Neural cell (in vitro differentiated cells): ENCODE data around the gene PLXNA4. TPM values are rescaled to one million over a fixed set of nuclear protein-coding genes. Genes with fewer than 3 reads are reported as not detected.

ENCODE experiments used
- H2AFZ ChIP-seq: fragments of 200-600, 300-800 bp; sonication (generic), shearing (Covaris generic); 2 replicates; pipeline ENCODE4 v1.6.0; 2014; ENCODE audit warnings: low read depth, mild to moderate bottlenecking, antibody characterized with exemption, low read length, moderate library complexity
- H3F3A ChIP-seq: fragments of 200-600 bp; shearing (Covaris generic); 2 replicates; pipeline ENCODE4 v1.6.1; 2016; ENCODE audit warnings: mild to moderate bottlenecking, moderate library complexity, mixed read lengths, antibody characterized with exemption, low read length; ENCODE audit not compliant: insufficient read depth, poor library complexity, severe bottlenecking
- H3K27ac ChIP-seq: fragments of 200-600, 300-800 bp; sonication (generic), shearing (Covaris generic); 2 replicates; pipeline ENCODE4 v1.5.1; 2014; ENCODE audit warnings: mild to moderate bottlenecking, low read length, moderate library complexity
- H3K27me3 ChIP-seq: fragments of 300-800, 200-600 bp; sonication (generic), shearing (Covaris generic); 2 replicates; pipeline ENCODE4 v1.6.0; 2014; ENCODE audit warnings: mild to moderate bottlenecking, low read depth, low read length, moderate library complexity; ENCODE audit not compliant: insufficient read depth
- H3K36me3 ChIP-seq: fragments of 300-800, 200-600 bp; sonication (generic), shearing (Covaris generic); 2 replicates; pipeline ENCODE4 v1.5.1; 2014; ENCODE audit warnings: mild to moderate bottlenecking, antibody characterized with exemption, low read length, moderate library complexity; ENCODE audit not compliant: insufficient read depth
- H3K4me2 ChIP-seq: fragments of 300-800, 200-600 bp; sonication (generic), shearing (Covaris generic); 2 replicates; pipeline ENCODE4 v1.6.0; 2014; ENCODE audit warnings: mild to moderate bottlenecking, low read length
- H3K4me3 ChIP-seq: fragments of 300-800, 200-600 bp; sonication (generic), shearing (Covaris generic); 2 replicates; pipeline ENCODE4 v1.5.1; 2014; ENCODE audit warnings: mild to moderate bottlenecking, low read length, moderate library complexity
- H3K79me2 ChIP-seq: fragments of 200-600 bp; shearing (Covaris generic); replicated peaks from 2 replicates; pipeline ENCODE4 v1.6.0; 2014; ENCODE audit warnings: mild to moderate bottlenecking, low read length, moderate library complexity; ENCODE audit not compliant: insufficient read depth
- H3K9ac ChIP-seq: fragments of 300-800, 200-600 bp; sonication (generic), shearing (Covaris generic); 2 replicates; pipeline ENCODE4 v1.6.1; 2016; ENCODE audit warnings: mild to moderate bottlenecking, low read length, mixed read lengths
- H3K9me2 ChIP-seq: fragments of 200-600 bp; shearing (Covaris generic); 2 replicates; pipeline ENCODE4 v1.6.1; 2016; ENCODE audit warnings: mild to moderate bottlenecking, low read length, mixed read lengths; ENCODE audit not compliant: insufficient read depth
- H3K9me3 ChIP-seq: fragments of 200-600, 300-800 bp; sonication (generic), shearing (Covaris generic); 2 replicates; pipeline ENCODE4 v1.6.1; 2016; ENCODE audit warnings: mild to moderate bottlenecking, mixed run types, low read length, moderate library complexity, mixed read lengths
- H4K20me1 ChIP-seq: fragments of 200-600 bp; shearing (Covaris generic); 2 replicates; pipeline ENCODE4 v1.6.1; 2016; ENCODE audit warnings: mild to moderate bottlenecking, mixed run types; ENCODE audit not compliant: insufficient read depth
- EP300 ChIP-seq: fragments of 450-650 bp; conservative IDR thresholded peaks from 2 replicates; pipeline ENCODE4 v1.6.1; 2014; ENCODE audit warnings: antibody characterized with exemption, mild to moderate bottlenecking, moderate library complexity; ENCODE audit not compliant: poor library complexity, severe bottlenecking
- EZH2 ChIP-seq: fragments of 200-600, 300-800 bp; shearing (Covaris generic), sonication (generic); IDR thresholded peaks from 2 replicates; pipeline ENCODE4 v1.6.1; 2014; ENCODE audit warnings: antibody characterized with exemption, low read length, borderline replicate concordance, mild to moderate bottlenecking; ENCODE audit not compliant: insufficient read depth, poor library complexity, severe bottlenecking
- MXI1 ChIP-seq: fragments of 450-650 bp; conservative IDR thresholded peaks from 2 replicates; pipeline ENCODE4 v1.6.1; 2014; ENCODE audit warnings: antibody characterized with exemption, mild to moderate bottlenecking; ENCODE audit not compliant: poor library complexity, severe bottlenecking
- SMC3 ChIP-seq: fragments of 450-650 bp; conservative IDR thresholded peaks from 2 replicates; pipeline ENCODE4 v1.6.1; 2014; ENCODE audit warnings: antibody characterized with exemption, mild to moderate bottlenecking, moderate library complexity; ENCODE audit not compliant: poor library complexity
- TAF1 ChIP-seq: IDR thresholded peaks from 2 replicates; pipeline ENCODE4 v1.6.1; 2012; ENCODE audit warnings: low read depth
- polyA plus RNA-seq: library from polyadenylated mRNA; depleted of rRNA; stranded (reverse); fragments of >200 nt; gene quantifications from 2 replicates; pipeline ENCODE4 v1.2.3, GENCODE V29; 2014
- TF ChIP-seq, protein P1 (sequence below): fragments of 450-650 bp; IDR thresholded peaks from 2 replicates; pipeline ENCODE4 v1.5.1; 2014; ENCODE audit warnings: antibody characterized with exemption, mild to moderate bottlenecking, moderate library complexity; ENCODE audit not compliant: poor library complexity, severe bottlenecking

PLXNA4 gene
- polyA plus RNA-seq, 1 donor from 2014 or later, result 7.2 TPM

DNA sequence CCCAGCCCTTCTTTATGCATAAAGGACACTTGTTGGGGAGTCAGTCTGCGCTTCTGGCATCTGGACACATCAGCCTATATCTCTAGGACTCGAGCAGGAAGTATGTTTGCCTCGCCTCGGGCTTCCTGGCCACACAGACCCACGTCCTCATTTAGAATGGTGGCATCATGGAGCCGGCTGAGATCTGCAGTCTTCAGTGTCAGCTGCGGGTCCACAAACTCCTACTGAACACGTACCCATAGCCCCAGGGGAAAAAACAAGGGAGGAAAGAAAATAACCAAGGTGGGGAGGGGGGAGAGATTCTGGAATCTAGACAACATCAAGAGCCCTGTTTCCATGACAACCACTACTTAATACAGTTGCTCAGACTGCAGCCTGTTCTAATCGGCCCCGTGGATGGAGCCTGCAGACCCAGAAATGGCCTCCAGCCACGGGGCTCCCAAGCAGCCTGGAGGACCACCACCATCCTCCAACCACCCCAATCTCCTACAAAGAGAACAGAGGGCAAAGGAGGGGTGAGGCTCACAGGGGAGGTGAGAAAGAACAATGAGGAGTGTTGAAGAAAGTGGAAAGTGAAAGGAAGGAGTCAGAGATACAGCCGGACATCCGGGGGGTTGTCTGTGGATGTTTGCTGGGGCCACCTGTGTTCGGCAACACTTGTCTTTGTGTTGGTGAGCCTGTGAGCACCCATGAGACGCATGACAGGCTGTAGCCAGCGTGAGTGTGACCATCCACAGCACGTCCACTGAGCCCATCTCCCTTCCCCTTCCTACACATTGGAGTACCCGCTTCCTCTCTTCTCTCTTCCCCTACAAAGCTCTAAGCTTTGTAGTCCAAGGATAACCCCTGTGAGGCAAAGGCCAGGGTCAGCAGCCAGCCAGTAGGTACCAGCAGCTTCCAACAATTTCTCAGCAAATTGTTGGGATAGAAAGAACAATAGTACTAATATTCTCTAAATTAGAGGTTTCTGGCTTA, 141.0 kb downstream of the PLXNA4 start:
- Histone ChIP-seq H3K4me3 (peak overlapping the region; percentile 25), H2AFZ (no peak overlapping the region)

DNA sequence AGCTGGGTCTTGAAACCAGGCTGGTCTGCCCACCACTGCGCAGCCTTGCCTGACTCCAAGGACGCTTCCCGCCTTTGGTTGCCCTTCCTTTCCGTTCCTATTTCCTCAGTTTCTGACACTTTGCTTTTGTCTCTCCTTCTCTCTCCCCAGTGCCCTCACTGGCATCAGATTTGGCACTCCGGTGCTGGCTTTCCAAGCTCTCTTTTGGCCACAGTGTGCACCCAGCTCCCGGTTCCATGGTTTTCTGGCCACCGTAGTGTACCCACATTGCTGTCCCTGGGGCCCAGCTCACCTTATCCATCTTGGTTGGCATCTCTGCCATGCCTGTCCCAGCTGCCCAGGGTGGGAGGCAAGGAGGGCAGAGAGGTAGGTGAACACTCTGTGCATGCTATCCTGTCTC, 142.2 kb downstream of the PLXNA4 start:
- no peaks in the 10 kb centered on the region for H3F3A ChIP-seq
- no peaks in the 10 kb centered on the region for H3K9me2 ChIP-seq
- TF ChIP-seq, protein P1, sequence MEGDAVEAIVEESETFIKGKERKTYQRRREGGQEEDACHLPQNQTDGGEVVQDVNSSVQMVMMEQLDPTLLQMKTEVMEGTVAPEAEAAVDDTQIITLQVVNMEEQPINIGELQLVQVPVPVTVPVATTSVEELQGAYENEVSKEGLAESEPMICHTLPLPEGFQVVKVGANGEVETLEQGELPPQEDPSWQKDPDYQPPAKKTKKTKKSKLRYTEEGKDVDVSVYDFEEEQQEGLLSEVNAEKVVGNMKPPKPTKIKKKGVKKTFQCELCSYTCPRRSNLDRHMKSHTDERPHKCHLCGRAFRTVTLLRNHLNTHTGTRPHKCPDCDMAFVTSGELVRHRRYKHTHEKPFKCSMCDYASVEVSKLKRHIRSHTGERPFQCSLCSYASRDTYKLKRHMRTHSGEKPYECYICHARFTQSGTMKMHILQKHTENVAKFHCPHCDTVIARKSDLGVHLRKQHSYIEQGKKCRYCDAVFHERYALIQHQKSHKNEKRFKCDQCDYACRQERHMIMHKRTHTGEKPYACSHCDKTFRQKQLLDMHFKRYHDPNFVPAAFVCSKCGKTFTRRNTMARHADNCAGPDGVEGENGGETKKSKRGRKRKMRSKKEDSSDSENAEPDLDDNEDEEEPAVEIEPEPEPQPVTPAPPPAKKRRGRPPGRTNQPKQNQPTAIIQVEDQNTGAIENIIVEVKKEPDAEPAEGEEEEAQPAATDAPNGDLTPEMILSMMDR, result no peak
- no peaks in the 10 kb centered on the region for H4K20me1 ChIP-seq
- H3K9ac ChIP-seq, result no peak overlapping the region
- no peak overlapping the region for H3K4me3 ChIP-seq
- H2AFZ ChIP-seq, result no peak overlapping the region
- H3K36me3 ChIP-seq, result no peaks in the 10 kb centered on the region
- H3K27me3 ChIP-seq, result no peaks in the 10 kb centered on the region
- no peaks in the 10 kb centered on the region for H3K9me3 ChIP-seq
- H3K4me2 ChIP-seq, result no peak overlapping the region
- H3K79me2 ChIP-seq, result no peaks in the 10 kb centered on the region
- H3K27ac ChIP-seq, result no peak overlapping the region

More for the DNA sequence above, 141.0 kb downstream of the PLXNA4 start:
- Histone ChIP-seq H3K27ac (peak overlapping the region; percentile 7), H4K20me1 (no peaks in the 10 kb centered on the region), H3K9me3 (no peaks in the 10 kb centered on the region), H3K79me2 (no peaks in the 10 kb centered on the region), H3F3A (no peaks in the 10 kb centered on the region), H3K27me3 (no peaks in the 10 kb centered on the region), H3K9me2 (no peaks in the 10 kb centered on the region), H3K4me2 (no peak overlapping the region), H3K9ac (no peak overlapping the region), H3K36me3 (no peaks in the 10 kb centered on the region)
- peak; percentile 13 for TF ChIP-seq SMC3
- TF ChIP-seq MXI1, result no peak
- no peak for TF ChIP-seq EZH2
- TF ChIP-seq, protein P1, result no peak

DNA sequence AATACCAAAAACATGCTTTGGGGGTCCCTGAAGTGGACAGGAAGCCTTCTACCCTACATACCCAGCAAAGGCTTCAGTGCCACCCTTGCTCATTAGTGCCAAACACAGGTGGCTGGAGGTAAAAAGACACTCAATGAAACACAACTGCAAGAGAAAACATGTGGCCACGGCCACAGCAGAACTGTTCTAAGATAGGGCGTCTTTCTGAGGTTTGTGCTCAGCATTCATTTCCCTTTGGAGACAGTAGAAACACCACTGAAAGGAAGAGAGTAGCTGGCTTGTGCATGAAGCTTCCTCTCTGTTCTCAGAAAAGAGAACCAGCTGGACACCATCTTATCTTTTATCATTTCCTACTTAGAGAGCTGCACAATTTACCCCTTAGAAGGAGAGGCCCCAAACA, 143.0 kb downstream of the PLXNA4 start:
- no peaks in the 10 kb centered on the region for H3K79me2 ChIP-seq
- no peaks in the 10 kb centered on the region for H3K9me2 ChIP-seq
- H3K36me3 ChIP-seq, result no peaks in the 10 kb centered on the region
- no peak overlapping the region for H3K27ac ChIP-seq
- no peaks in the 10 kb centered on the region for H4K20me1 ChIP-seq
- H3F3A ChIP-seq, result no peaks in the 10 kb centered on the region
- H3K9me3 ChIP-seq, result no peaks in the 10 kb centered on the region
- no peaks in the 10 kb centered on the region for H3K27me3 ChIP-seq
- H3K9ac ChIP-seq, result no peak overlapping the region
- no peak overlapping the region for H3K4me2 ChIP-seq
- H2AFZ ChIP-seq, result no peak overlapping the region
- no peak overlapping the region for H3K4me3 ChIP-seq
- TF ChIP-seq MXI1 (no peak), EZH2 (no peak), EP300 (no peak), TAF1 (no peak)
